ENCODE data around the gene POU2AF3. TPM values are rescaled to one million over a fixed set of nuclear protein-coding genes. Genes with fewer than 3 reads are reported as not detected.

Gene POU2AF3
- total RNA-seq, 1 experiment from 2014 or later, result 3.4 TPM

GRCh38 chr11:111351374-111352055, 53.2 kb downstream of the POU2AF3 start:
- Mint-ChIP-seq H3K9me3 (ENCODE audit: low read depth, unreplicated experiment) (no peaks in the 10 kb centered on the region), H3K27ac (ENCODE audit: unreplicated experiment) (no peak overlapping the region), H3K36me3 (ENCODE audit: insufficient read depth, unreplicated experiment) (no peaks in the 10 kb centered on the region), H3K4me1 (ENCODE audit: low read depth, unreplicated experiment) (no peaks in the 10 kb centered on the region), H3K4me3 (ENCODE audit: low read depth, unreplicated experiment) (no peak overlapping the region), H3K27me3 (ENCODE audit: unreplicated experiment) (no peaks in the 10 kb centered on the region)
- BruUV-seq (replicated peaks), result no TSS peak
- CTCF ChIA-PET, result no interaction called here
- TF ChIP-seq CTCF (IDR thresholded peaks at IDR 0.05; ENCODE audit: unreplicated experiment), result no peak
- intact Hi-C loops (cut with micrococcal nuclease; ENCODE audit: unreplicated experiment), result no loop called here
- no peak for DNase-seq

GRCh38 chr11:111352231-111352746, 53.9 kb downstream of the POU2AF3 start:
- intact Hi-C loops (cut with micrococcal nuclease; ENCODE audit: unreplicated experiment), result no loop called here
- BruUV-seq (replicated peaks), result no TSS peak
- Mint-ChIP-seq H3K9me3 (ENCODE audit: low read depth, unreplicated experiment) (no peaks in the 10 kb centered on the region), H3K36me3 (ENCODE audit: insufficient read depth, unreplicated experiment) (no peaks in the 10 kb centered on the region), H3K27ac (ENCODE audit: unreplicated experiment) (no peak overlapping the region), H3K4me3 (ENCODE audit: low read depth, unreplicated experiment) (no peak overlapping the region), H3K27me3 (ENCODE audit: unreplicated experiment) (no peaks in the 10 kb centered on the region), H3K4me1 (ENCODE audit: low read depth, unreplicated experiment) (no peaks in the 10 kb centered on the region)
- no peak for TF ChIP-seq CTCF (IDR thresholded peaks at IDR 0.05; ENCODE audit: unreplicated experiment)
- DNase-seq, result no peak
- CTCF ChIA-PET, result no interaction called here

- H3K36me3 Mint-ChIP-seq (ENCODE audit: insufficient read depth, unreplicated experiment), result no peaks in the 10 kb centered on the region
- H3K4me1 Mint-ChIP-seq (ENCODE audit: low read depth, unreplicated experiment), result no peaks in the 10 kb centered on the region
- intact Hi-C loops (cut with micrococcal nuclease; ENCODE audit: unreplicated experiment), result no loop called here
- CTCF ChIA-PET, result no interaction called here
- no peak for DNase-seq
- no peaks in the 10 kb centered on the region for H3K27me3 Mint-ChIP-seq (ENCODE audit: unreplicated experiment)
- TF ChIP-seq CTCF (IDR thresholded peaks at IDR 0.05; ENCODE audit: unreplicated experiment), result no peak
- H3K4me3 Mint-ChIP-seq (ENCODE audit: low read depth, unreplicated experiment), result no peak overlapping the region
- no TSS peak for BruUV-seq (replicated peaks)
- no peaks in the 10 kb centered on the region for H3K9me3 Mint-ChIP-seq (ENCODE audit: low read depth, unreplicated experiment)
- H3K27ac Mint-ChIP-seq (ENCODE audit: unreplicated experiment), result no peak overlapping the region
These were observed 54.8 kb downstream of the POU2AF3 start for GRCh38 chr11:111352935-111353710.

GRCh38 chr11:111353776-111354600, 55.6 kb downstream of the POU2AF3 start:
- CTCF ChIA-PET, result interaction anchor here (0.6 kb wide), 1 partner anchor 892 kb away, joined by 6 read pairs; no protein-coding TSS in a partner anchor
- no peaks in the 10 kb centered on the region for H3K36me3 Mint-ChIP-seq (ENCODE audit: insufficient read depth, unreplicated experiment)
- H3K27me3 Mint-ChIP-seq (ENCODE audit: unreplicated experiment), result no peaks in the 10 kb centered on the region
- no peak overlapping the region for H3K27ac Mint-ChIP-seq (ENCODE audit: unreplicated experiment)
- intact Hi-C loops (cut with micrococcal nuclease; ENCODE audit: unreplicated experiment), result no loop called here
- H3K4me3 Mint-ChIP-seq (ENCODE audit: low read depth, unreplicated experiment), result no peak overlapping the region
- H3K4me1 Mint-ChIP-seq (ENCODE audit: low read depth, unreplicated experiment), result no peaks in the 10 kb centered on the region
- BruUV-seq (replicated peaks), result no TSS peak
- no peaks in the 10 kb centered on the region for H3K9me3 Mint-ChIP-seq (ENCODE audit: low read depth, unreplicated experiment)
- no peak for DNase-seq
- TF ChIP-seq CTCF (IDR thresholded peaks at IDR 0.05; ENCODE audit: unreplicated experiment), result no peak
